Right lobe of liver (tissue), 6 donors: ENCODE measurements around the gene L3MBTL3. TPM values are rescaled to one million over a fixed set of nuclear protein-coding genes. Genes with fewer than 3 reads are reported as not detected.

Source experiments
- ATAC-seq, 4 donors: fragments of 200-7000 bp; cut with Tn5 transposase; one replicate each; pipeline ENCODE4 v1.9.1; 2020; ENCODE audit warnings: mild to moderate bottlenecking in 4 of 4, moderate library complexity in 4 of 4
- DNase-seq, 3 donors: peaks; one replicate each; pipeline ENCODE4 v3.0.0-alpha.2; 2020
- H3K27ac ChIP-seq, 3 donors: fragments of 200-600 bp; one replicate each; pipeline ENCODE4 v1.8.0; 2022
- H3K27me3 ChIP-seq, 2 donors: fragments of 200-600 bp; one replicate each; pipeline ENCODE4 v1.8.0; 2022
- H3K36me3 ChIP-seq, 4 donors: fragments of 200-600 bp; sonication (generic) in 1 of 4; one replicate each; pipeline versions ENCODE4 v1.5.1 to v1.8.0; 2017 to 2022; ENCODE audit warnings: control low read depth in 1 of 4
- H3K4me1 ChIP-seq, 4 donors: fragments of 200-600 bp; sonication (generic) in 1 of 4; one replicate each; pipeline versions ENCODE4 v1.5.1 to v1.8.0; 2017 to 2022; ENCODE audit warnings: control low read depth in 1 of 4
- H3K4me3 ChIP-seq, 3 donors: fragments of 200-600 bp; one replicate each; pipeline ENCODE4 v1.8.0; 2022
- H3K9me3 ChIP-seq, 4 donors: fragments of 200-600 bp; sonication (generic) in 1 of 4; one replicate each; pipeline versions ENCODE4 v1.5.1 to v1.8.0; 2017 to 2022; ENCODE audit warnings: control low read depth in 1 of 4
- CTCF ChIP-seq, 4 donors: fragments of 200-600 bp in 3 of 4; fragments of 450-650 bp in 1 of 4; IDR thresholded peaks; one replicate each; pipeline versions ENCODE4 v1.5.1 to v1.8.0; 2016 to 2022; ENCODE audit warnings: antibody characterized with exemption in 4 of 4, mild to moderate bottlenecking in 2 of 4
- POLR2A ChIP-seq: fragments of 450-650 bp; IDR thresholded peaks from one replicate; pipeline ENCODE4 v1.6.1; 2017; ENCODE audit warnings: antibody characterized with exemption, mild to moderate bottlenecking
- WGBS: methylation state at CpG from one replicate; pipeline ENCODE4 v1.1.6; 2018; ENCODE audit warnings: low coverage, low lambda C conversion rate; ENCODE audit not compliant: insufficient coverage; ENCODE audit errors: missing lambda C conversion rate; 5-methylcytosine and 5-hydroxymethylcytosine counted together
- intact Hi-C, 2 donors: fragments of 100-400 bp; cut with DNase I; formaldehyde crosslinking; loops; one replicate each; pipeline versions ENCODE4 v1.11.2 to v1.14.1; 2022
- total RNA-seq, 6 experiments: library from RNA; depleted of rRNA in 2 of 6; stranded (reverse); fragments of >200 nt in 2 of 6; fragmentation: NEBNext Ultra II Directional in 3 of 6; extraction: Animal tissue kit (Norgen Biotek cat#: 25700) in 3 of 6; gene quantifications; one replicate each; pipeline versions ENCODE4 v1.1.0 to v1.2.4, GENCODE V29; 2016 to 2023
- donor health status: DM: no; HTN: yes; CAD: no.
- donor health status: DM: no; HTN: no; CAD: no.
- donor health status: DM: no; HTN: no; CAD: no.
- donor health status: DM: no; HTN: yes; CAD: no.
- donor health status: DM: no; HTN: yes; CAD: no.

The L3MBTL3 gene
- total RNA-seq, 6 experiments from 2014 or later: 3.0 to 13.2 (median 7.2) TPM

DNA sequence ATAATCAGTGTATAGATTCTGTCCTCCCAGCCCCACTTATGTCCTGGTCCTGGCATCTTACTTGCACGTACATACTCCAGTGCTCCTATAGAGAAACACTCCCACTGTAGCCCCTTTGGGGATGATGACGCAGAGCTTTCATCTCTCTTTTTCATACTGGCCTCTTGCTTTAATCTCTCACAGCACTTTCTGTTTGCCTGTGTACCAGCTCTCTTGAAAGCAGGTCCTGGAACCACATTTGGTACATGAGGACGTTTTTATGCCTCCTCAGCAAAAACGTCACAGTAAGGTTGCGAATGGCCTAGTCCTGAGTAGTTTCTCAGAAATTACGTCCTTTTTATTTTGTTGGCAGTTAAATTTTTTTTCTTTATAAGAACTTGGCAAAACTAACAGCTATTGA, 10.8 kb downstream of the L3MBTL3 start:
- Histone ChIP-seq H3K27me3 (no peaks in the 10 kb centered on the region), H3K9me3 (no peaks in the 10 kb centered on the region), H3K36me3 (no peaks in the 10 kb centered on the region), H3K4me3 (no peak overlapping the region), H3K27ac (no peak overlapping the region), H3K4me1 (no peaks in the 10 kb centered on the region)
- ATAC-seq: no peak
- TF ChIP-seq CTCF (IDR thresholded peaks at IDR 0.05) (no peak), POLR2A (no peak)
- intact Hi-C loops: no loop called here
- WGBS: 77% methylated on average over 6 of the region's 6 CpGs
- DNase-seq: no peak

DNA sequence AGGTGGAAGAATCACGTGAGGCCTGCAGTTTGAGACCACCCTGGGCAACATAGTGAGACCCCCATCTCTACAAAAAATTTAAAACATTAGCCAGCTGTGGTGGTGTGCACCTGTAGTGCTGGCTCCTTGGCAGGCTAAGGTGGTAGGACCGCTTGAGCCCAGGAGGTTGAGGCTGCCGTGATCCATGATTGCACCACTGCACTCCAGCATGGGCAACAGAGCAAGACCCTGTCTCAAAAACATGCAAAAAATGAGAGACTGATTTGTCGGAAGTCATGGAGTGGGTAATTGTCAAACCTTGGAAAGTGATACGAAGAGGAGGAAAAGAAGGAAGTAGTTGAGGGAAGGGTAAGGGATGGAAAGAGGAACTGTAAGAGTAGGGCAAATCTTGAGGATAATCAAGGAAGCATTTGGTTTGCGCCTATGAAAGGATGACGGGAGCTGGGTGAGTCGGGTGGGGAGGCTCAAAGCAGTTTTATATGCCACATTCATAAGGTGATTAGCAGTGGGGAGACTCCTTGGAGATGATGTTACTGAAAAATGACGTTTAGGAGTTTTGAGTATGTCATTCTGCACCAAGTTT, 14.5 kb downstream of the L3MBTL3 start:
- intact Hi-C loops: no loop called here
- TF ChIP-seq CTCF (IDR thresholded peaks at IDR 0.05): no peak
- no peak for TF ChIP-seq POLR2A
- H3K4me3 ChIP-seq: no peak overlapping the region
- no peak for ATAC-seq
- H3K27me3 ChIP-seq: no peaks in the 10 kb centered on the region
- 93% methylated on average over 8 of the region's 9 CpGs for WGBS
- H3K36me3 ChIP-seq: no peaks in the 10 kb centered on the region
- no peaks in the 10 kb centered on the region for H3K4me1 ChIP-seq
- no peaks in the 10 kb centered on the region for H3K9me3 ChIP-seq
- H3K27ac ChIP-seq: no peak overlapping the region
- DNase-seq: no peak

- Histone ChIP-seq H3K9me3 (no peaks in the 10 kb centered on the region), H3K27ac (no peak overlapping the region), H3K27me3 (no peaks in the 10 kb centered on the region), H3K36me3 (no peaks in the 10 kb centered on the region), H3K4me1 (no peaks in the 10 kb centered on the region), H3K4me3 (no peak overlapping the region)
- ATAC-seq (no peak), DNase-seq (no peak)
- intact Hi-C loops: no loop called here
- 76% methylated on average over 4 of the region's 5 CpGs for WGBS
- no peak for TF ChIP-seq POLR2A
- no peak for TF ChIP-seq CTCF (IDR thresholded peaks at IDR 0.05)
Observed at GRCh38 chr6:130033949-130034348, 15.6 kb downstream of the L3MBTL3 start.

GRCh38 chr6:130034378-130035146, 16.2 kb downstream of the L3MBTL3 start:
- intact Hi-C loops: no loop called here
- Histone ChIP-seq H3K4me1 (no peaks in the 10 kb centered on the region), H3K36me3 (no peaks in the 10 kb centered on the region), H3K27ac (no peak overlapping the region), H3K4me3 (no peak overlapping the region), H3K27me3 (no peaks in the 10 kb centered on the region), H3K9me3 (no peaks in the 10 kb centered on the region)
- ATAC-seq (peak in 1 of 4 donors; percentile 42), DNase-seq (no peak)
- 67% methylated on average over 11 of the region's 11 CpGs for WGBS
- TF ChIP-seq POLR2A (no peak), CTCF (IDR thresholded peaks at IDR 0.05) (no peak)
